Posterior vena cava (tissue), 2 donors: ENCODE measurements around the gene BIK. TPM values are rescaled to one million over a fixed set of nuclear protein-coding genes. Genes with fewer than 3 reads are reported as not detected.
"Not testable (repeated sequence)": the region's sequence is repeated elsewhere in the genome, so short reads cannot be mapped to it uniquely, and the experiment has no call there.

Experiments
- DNase-seq: peaks from one replicate; pipeline ENCODE4 v3.0.0-alpha.2; 2020; ENCODE audit warnings: low spot score
- intact Hi-C, 2 donors: fragments of 100-400 bp; cut with DNase I; formaldehyde crosslinking; loops; one replicate each; pipeline versions ENCODE4 v1.14.1 to v1.14.2; 2022 to 2023
- total RNA-seq, 2 donors: library from RNA; stranded (reverse); fragmentation: NEBNext Ultra II Directional; extraction: Animal tissue kit (Norgen Biotek cat#: 25700); gene quantifications; one replicate each; pipeline ENCODE4 v1.2.1, GENCODE V29; 2021
- donor health status: DM: yes; HTN: yes; CAD: no.
- donor health status: DM: yes; HTN: yes; CAD: no.

Gene BIK
- total RNA-seq, 2 donors from 2014 or later = not detected

GRCh38 chr22:43129426-43130425, 19.2 kb downstream of the BIK start:
- intact Hi-C loops = no loop called here
- DNase-seq = no peak

- DNase-seq = peak; percentile 87
- intact Hi-C loops = no loop called here
These were observed 21.4 kb downstream of the BIK start for GRCh38 chr22:43131773-43132501.

GRCh38 chr22:43133401-43133800, 22.9 kb downstream of the BIK start:
- intact Hi-C loops = no loop called here
- DNase-seq = no peak

- DNase-seq = no peak
- intact Hi-C loops = no loop called here
These were observed 24.0 kb downstream of the BIK start for GRCh38 chr22:43134553-43134952.

GRCh38 chr22:43135565-43135964, 25.0 kb downstream of the BIK start:
- no peak for DNase-seq
- intact Hi-C loops = no loop called here

- intact Hi-C loops = no loop called here
- DNase-seq = no peak
These were observed 25.7 kb downstream of the BIK start for GRCh38 chr22:43136255-43136654.

- intact Hi-C loops = no loop called here
- no peak for DNase-seq
These were observed 26.3 kb downstream of the BIK start for GRCh38 chr22:43136801-43137200.

GRCh38 chr22:43142880-43143562, 32.5 kb downstream of the BIK start, which contains the start of gene MCAT:
MCAT (minus strand) TSS chr22:43143398; CDS start chr22:43143348, 50 bp downstream.
- DNase-seq = peak; percentile 96
- intact Hi-C loops = no loop called here

GRCh38 chr22:43144949-43145348, 34.4 kb downstream of the BIK start:
- DNase-seq = no peak
- intact Hi-C loops = no loop called here

- DNase-seq, intact Hi-C loops: not testable (repeated sequence)
These were observed 34.8 kb downstream of the BIK start for GRCh38 chr22:43145371-43145770.

- intact Hi-C loops = not testable (repeated sequence)
- DNase-seq = peak; percentile 84
These were observed 35.8 kb downstream of the BIK start for GRCh38 chr22:43146332-43146731.

- intact Hi-C loops = no loop called here
These were observed 37.3 kb downstream of the BIK start for GRCh38 chr22:43147821-43148220.

GRCh38 chr22:43148581-43148980, 38.0 kb downstream of the BIK start:
- intact Hi-C loops = no loop called here
- peak; percentile 83 for DNase-seq

More at GRCh38 chr22:43147821-43148220, 37.3 kb downstream of the BIK start:
- DNase-seq = no peak

- intact Hi-C loops = loop anchor here in 1 of 2 donors (5.0 kb wide), 1 partner anchor 1162 kb away; the partner anchor contains the start of gene SHISAL1
- DNase-seq = no peak
These were observed 40.2 kb downstream of the BIK start for GRCh38 chr22:43150731-43151206.

GRCh38 chr22:43151251-43152002, 40.9 kb downstream of the BIK start, which contains the start of gene TSPO:
TSPO (plus strand) TSS chr22:43151559; CDS start chr22:43159239, 7,680 bp downstream.
- intact Hi-C loops = loop anchor here in 1 of 2 donors (5.0 kb wide), 1 partner anchor 1161 kb away; the partner anchor contains the start of gene SHISAL1
- peak; percentile 93 for DNase-seq

GRCh38 chr22:43152003-43152356, 41.4 kb downstream of the BIK start:
- intact Hi-C loops = loop anchor here in 1 of 2 donors (5.0 kb wide), 1 partner anchor 1160 kb away; the partner anchor contains the start of gene SHISAL1
- no peak for DNase-seq

GRCh38 chr22:43152357-43153071, 42.0 kb downstream of the BIK start:
- DNase-seq = peak; percentile 89
- intact Hi-C loops = loop anchor here in 1 of 2 donors (5.0 kb wide), 1 partner anchor 1160 kb away; the partner anchor contains the start of gene SHISAL1

- DNase-seq = no peak
- intact Hi-C loops = loop anchor here in 1 of 2 donors (5.0 kb wide), 1 partner anchor 1158 kb away; the partner anchor contains the start of gene SHISAL1
These were observed 43.3 kb downstream of the BIK start for GRCh38 chr22:43153899-43154298.
